ENCODE measurements around the gene PPP4R4. TPM values are rescaled to one million over a fixed set of nuclear protein-coding genes. Genes with fewer than 3 reads are reported as not detected.

The PPP4R4 gene
- total and polyA plus RNA-seq, 2 experiments from 2014 or later, result 0.11 to 0.22 TPM

GRCh38 chr14:94138251-94138650, 35.9 kb upstream of the PPP4R4 start:
- Histone ChIP-seq H3F3A (ENCODE audit: insufficient read depth) (no peaks in the 10 kb centered on the region), H3K36me3 (ENCODE audit: low read depth) (no peaks in the 10 kb centered on the region), H3K27me3 (replicated peaks; ENCODE audit: insufficient read depth) (no peaks in the 10 kb centered on the region), H3K4me2 (ENCODE audit: unreplicated experiment) (no peak overlapping the region), H2AFZ (no peak overlapping the region), H3K79me2 (ENCODE audit: insufficient read depth) (no peaks in the 10 kb centered on the region), H4K20me1 (ENCODE audit: insufficient read depth) (no peaks in the 10 kb centered on the region), H3K9me3 (ENCODE audit: low read depth) (no peaks in the 10 kb centered on the region), H3K9ac (no peak overlapping the region), H3K9me2 (ENCODE audit: insufficient read depth) (no peaks in the 10 kb centered on the region), H3K4me3 (no peak overlapping the region), H3K4me1 (ENCODE audit: insufficient read depth) (no peaks in the 10 kb centered on the region), H3K27ac (no peak overlapping the region)
- DNase-seq, result no peak
- 57 to 66% methylated on average over 9 of the region's 9 CpGs for WGBS, 2 experiments (ENCODE audit: low coverage in 1 of 2, low lambda C conversion rate in 2 of 2, missing lambda C conversion rate in 2 of 2)
- TF ChIP-seq EZH2 (IDR thresholded peaks at IDR 0.05; ENCODE audit: insufficient read depth, poor library complexity, severe bottlenecking) (no peak), EZH2phosphoT487 (IDR thresholded peaks at IDR 0.05; ENCODE audit: insufficient read depth, low read depth) (no peak)
- in situ Hi-C loops (cut with MboI), result loop anchor here (10.0 to 25.0 kb wide), 2 partner anchors 203 to 476 kb away; no protein-coding TSS in a partner anchor

- no peak overlapping the region for H3K4me2 ChIP-seq (ENCODE audit: unreplicated experiment)
- H4K20me1 ChIP-seq (ENCODE audit: insufficient read depth), result no peaks in the 10 kb centered on the region
- no peaks in the 10 kb centered on the region for H3K79me2 ChIP-seq (ENCODE audit: insufficient read depth)
- no peaks in the 10 kb centered on the region for H3K4me1 ChIP-seq (ENCODE audit: insufficient read depth)
- no peaks in the 10 kb centered on the region for H3F3A ChIP-seq (ENCODE audit: insufficient read depth)
- H3K4me3 ChIP-seq, result no peak overlapping the region
- in situ Hi-C loops (cut with MboI), result loop anchor here (10.0 to 25.0 kb wide), 2 partner anchors 204 to 477 kb away; no protein-coding TSS in a partner anchor
- H3K27me3 ChIP-seq (replicated peaks; ENCODE audit: insufficient read depth), result no peaks in the 10 kb centered on the region
- no peak overlapping the region for H3K27ac ChIP-seq
- H3K36me3 ChIP-seq (ENCODE audit: low read depth), result no peaks in the 10 kb centered on the region
- no peaks in the 10 kb centered on the region for H3K9me3 ChIP-seq (ENCODE audit: low read depth)
- no peak for TF ChIP-seq EZH2 (IDR thresholded peaks at IDR 0.05; ENCODE audit: insufficient read depth, poor library complexity, severe bottlenecking)
- TF ChIP-seq EZH2phosphoT487 (IDR thresholded peaks at IDR 0.05; ENCODE audit: insufficient read depth, low read depth), result no peak
- DNase-seq, result no peak
- H3K9me2 ChIP-seq (ENCODE audit: insufficient read depth), result no peaks in the 10 kb centered on the region
- no peak overlapping the region for H2AFZ ChIP-seq
- WGBS, 2 experiments (ENCODE audit: low coverage in 1 of 2, low lambda C conversion rate in 2 of 2, missing lambda C conversion rate in 2 of 2), result 52 to 56% methylated on average over 5 of the region's 5 CpGs
- H3K9ac ChIP-seq, result no peak overlapping the region
These were observed 35.1 kb upstream of the PPP4R4 start for GRCh38 chr14:94139006-94139405.

- Histone ChIP-seq H3K79me2 (ENCODE audit: insufficient read depth) (no peaks in the 10 kb centered on the region), H3K4me1 (ENCODE audit: insufficient read depth) (no peaks in the 10 kb centered on the region), H3K27ac (no peak overlapping the region), H3K4me2 (ENCODE audit: unreplicated experiment) (no peak overlapping the region), H3K36me3 (ENCODE audit: low read depth) (no peaks in the 10 kb centered on the region), H2AFZ (no peak overlapping the region), H3K27me3 (replicated peaks; ENCODE audit: insufficient read depth) (no peaks in the 10 kb centered on the region), H4K20me1 (ENCODE audit: insufficient read depth) (no peaks in the 10 kb centered on the region), H3F3A (ENCODE audit: insufficient read depth) (no peaks in the 10 kb centered on the region), H3K9ac (no peak overlapping the region), H3K4me3 (no peak overlapping the region), H3K9me3 (ENCODE audit: low read depth) (no peaks in the 10 kb centered on the region), H3K9me2 (ENCODE audit: insufficient read depth) (no peaks in the 10 kb centered on the region)
- in situ Hi-C loops (cut with MboI), result loop anchor here (10.0 to 25.0 kb wide), 2 partner anchors 205 to 477 kb away; no protein-coding TSS in a partner anchor
- no peak for DNase-seq
- 70 to 76% methylated on average over 5 of the region's 5 CpGs for WGBS, 2 experiments (ENCODE audit: low coverage in 1 of 2, low lambda C conversion rate in 2 of 2, missing lambda C conversion rate in 2 of 2)
- no peak for TF ChIP-seq EZH2phosphoT487 (IDR thresholded peaks at IDR 0.05; ENCODE audit: insufficient read depth, low read depth)
- no peak for TF ChIP-seq EZH2 (IDR thresholded peaks at IDR 0.05; ENCODE audit: insufficient read depth, poor library complexity, severe bottlenecking)
These were observed 34.7 kb upstream of the PPP4R4 start for GRCh38 chr14:94139421-94139820.

- Histone ChIP-seq H3K4me2 (ENCODE audit: unreplicated experiment) (no peak overlapping the region), H3K79me2 (ENCODE audit: insufficient read depth) (no peaks in the 10 kb centered on the region), H3K27me3 (replicated peaks; ENCODE audit: insufficient read depth) (no peaks in the 10 kb centered on the region), H3K9me3 (ENCODE audit: low read depth) (no peaks in the 10 kb centered on the region), H4K20me1 (ENCODE audit: insufficient read depth) (no peaks in the 10 kb centered on the region), H3K4me1 (ENCODE audit: insufficient read depth) (no peaks in the 10 kb centered on the region), H3K4me3 (no peak overlapping the region), H3K27ac (no peak overlapping the region), H3F3A (ENCODE audit: insufficient read depth) (no peaks in the 10 kb centered on the region), H3K9me2 (ENCODE audit: insufficient read depth) (no peaks in the 10 kb centered on the region), H3K9ac (no peak overlapping the region), H2AFZ (no peak overlapping the region), H3K36me3 (ENCODE audit: low read depth) (no peaks in the 10 kb centered on the region)
- 43 to 50% methylated on average over 3 of the region's 3 CpGs for WGBS, 2 experiments (ENCODE audit: low coverage in 1 of 2, low lambda C conversion rate in 2 of 2, missing lambda C conversion rate in 2 of 2)
- in situ Hi-C loops (cut with MboI), result loop anchor here (25.0 kb wide), 1 partner anchor 480 kb away; no protein-coding TSS in a partner anchor
- no peak for TF ChIP-seq EZH2 (IDR thresholded peaks at IDR 0.05; ENCODE audit: insufficient read depth, poor library complexity, severe bottlenecking)
- TF ChIP-seq EZH2phosphoT487 (IDR thresholded peaks at IDR 0.05; ENCODE audit: insufficient read depth, low read depth), result no peak
- no peak for DNase-seq
These were observed 31.9 kb upstream of the PPP4R4 start for GRCh38 chr14:94142247-94142646.

Measured in GM23248 (cell line).